Endothelial cell (in vitro differentiated cells): ENCODE results near the gene APPL2. TPM values are rescaled to one million over a fixed set of nuclear protein-coding genes. Genes with fewer than 3 reads are reported as not detected.

Experiments
- DNase-seq: peaks from one replicate; pipeline ENCODE4 v3.0.0; 2021; ENCODE audit warnings: low spot score
- H3K27ac Mint-ChIP-seq: one replicate; pipeline ENCODE4 v1.8.0; 2021; ENCODE audit warnings: mixed read lengths, inconsistent platforms; ENCODE audit not compliant: unreplicated experiment
- H3K27me3 Mint-ChIP-seq: one replicate; pipeline ENCODE4 v1.8.0; 2021; ENCODE audit warnings: mild to moderate bottlenecking, moderate library complexity, mixed read lengths, inconsistent platforms; ENCODE audit not compliant: unreplicated experiment
- H3K36me3 Mint-ChIP-seq: one replicate; pipeline ENCODE4 v1.8.0; 2021; ENCODE audit warnings: mild to moderate bottlenecking, low read depth, mixed read lengths, inconsistent platforms; ENCODE audit not compliant: unreplicated experiment
- H3K4me1 Mint-ChIP-seq: one replicate; pipeline ENCODE4 v1.8.0; 2021; ENCODE audit warnings: mild to moderate bottlenecking, mixed read lengths, inconsistent platforms; ENCODE audit not compliant: unreplicated experiment
- H3K4me3 Mint-ChIP-seq: one replicate; pipeline ENCODE4 v1.8.0; 2021; ENCODE audit warnings: mild to moderate bottlenecking, mixed read lengths, inconsistent platforms; ENCODE audit not compliant: unreplicated experiment
- H3K9me3 Mint-ChIP-seq: one replicate; pipeline ENCODE4 v1.8.0; 2021; ENCODE audit warnings: mixed read lengths, inconsistent platforms; ENCODE audit not compliant: unreplicated experiment
- total RNA-seq: library from RNA; stranded (reverse); fragmentation: NEBNext Ultra II Directional; extraction: Animal tissue kit (Norgen Biotek cat#: 25700); gene quantifications from one replicate; pipeline ENCODE4 v1.2.1, GENCODE V29; 2021; ENCODE audit not compliant: unreplicated experiment
- TF ChIP-seq, protein P1 (sequence below): fragments of 200-600 bp; sonication (generic); IDR thresholded peaks from one replicate; pipeline ENCODE4 v1.5.0; 2021; ENCODE audit warnings: antibody characterized with exemption; ENCODE audit not compliant: unreplicated experiment

The APPL2 gene
- total RNA-seq, 1 donor from 2014 or later = 44.7 TPM

DNA sequence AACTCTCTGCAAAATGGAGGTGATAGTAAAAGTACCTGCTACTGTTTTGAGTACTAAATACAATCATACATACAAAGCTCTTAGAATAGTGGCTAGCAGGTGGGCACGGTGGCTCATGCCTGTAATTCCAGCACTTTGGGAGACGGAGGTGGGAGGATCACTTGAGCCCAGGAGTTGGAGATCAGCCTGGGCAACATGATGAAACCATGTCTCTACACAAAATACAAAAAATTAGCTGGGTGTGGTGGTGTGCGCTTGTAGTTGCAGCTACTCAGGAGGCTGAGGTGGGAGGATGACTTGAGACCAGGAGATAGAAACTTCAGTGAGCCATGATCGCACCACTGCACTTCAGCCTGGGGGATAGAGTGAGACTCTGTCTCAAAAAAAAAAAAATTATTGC is 28.8 kb upstream of the APPL2 start:
- DNase-seq = no peak
- TF ChIP-seq, protein P1, sequence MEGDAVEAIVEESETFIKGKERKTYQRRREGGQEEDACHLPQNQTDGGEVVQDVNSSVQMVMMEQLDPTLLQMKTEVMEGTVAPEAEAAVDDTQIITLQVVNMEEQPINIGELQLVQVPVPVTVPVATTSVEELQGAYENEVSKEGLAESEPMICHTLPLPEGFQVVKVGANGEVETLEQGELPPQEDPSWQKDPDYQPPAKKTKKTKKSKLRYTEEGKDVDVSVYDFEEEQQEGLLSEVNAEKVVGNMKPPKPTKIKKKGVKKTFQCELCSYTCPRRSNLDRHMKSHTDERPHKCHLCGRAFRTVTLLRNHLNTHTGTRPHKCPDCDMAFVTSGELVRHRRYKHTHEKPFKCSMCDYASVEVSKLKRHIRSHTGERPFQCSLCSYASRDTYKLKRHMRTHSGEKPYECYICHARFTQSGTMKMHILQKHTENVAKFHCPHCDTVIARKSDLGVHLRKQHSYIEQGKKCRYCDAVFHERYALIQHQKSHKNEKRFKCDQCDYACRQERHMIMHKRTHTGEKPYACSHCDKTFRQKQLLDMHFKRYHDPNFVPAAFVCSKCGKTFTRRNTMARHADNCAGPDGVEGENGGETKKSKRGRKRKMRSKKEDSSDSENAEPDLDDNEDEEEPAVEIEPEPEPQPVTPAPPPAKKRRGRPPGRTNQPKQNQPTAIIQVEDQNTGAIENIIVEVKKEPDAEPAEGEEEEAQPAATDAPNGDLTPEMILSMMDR = no peak
- no peaks in the 10 kb centered on the region for H3K9me3 Mint-ChIP-seq

DNA sequence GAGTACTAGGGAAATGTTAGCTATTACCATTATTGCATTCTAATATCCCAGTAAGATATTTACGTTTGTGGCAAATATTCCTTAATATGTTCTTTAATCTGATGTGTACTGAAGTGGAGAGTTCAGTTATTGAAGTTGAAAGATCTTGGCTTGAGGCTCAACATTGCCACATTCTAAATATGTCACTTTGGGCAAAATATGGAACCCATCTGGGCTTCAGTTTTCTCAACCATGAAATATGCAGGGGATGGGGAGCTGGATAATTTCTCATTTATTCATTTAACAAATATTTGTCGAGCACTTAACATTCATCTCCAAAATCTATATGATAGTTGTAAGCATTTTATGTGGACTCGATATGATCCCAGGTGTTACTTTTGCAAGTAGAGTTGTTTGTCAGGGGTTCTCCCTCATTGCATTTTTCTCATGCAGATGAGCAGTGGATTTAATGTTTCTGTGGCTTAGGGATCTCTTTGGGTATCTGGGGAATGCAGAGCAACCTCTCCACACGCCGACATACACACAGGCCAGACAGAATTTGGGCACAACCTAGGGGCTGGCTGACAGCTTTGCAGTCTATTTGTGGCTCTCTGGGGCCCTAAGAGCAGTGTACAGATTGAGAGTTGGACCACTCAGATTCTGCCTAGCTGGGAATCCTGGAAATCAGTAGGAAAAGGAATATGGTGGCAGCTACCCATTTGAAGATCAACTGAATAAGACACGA is 26.6 kb upstream of the APPL2 start:
- Mint-ChIP-seq H3K27me3 (no peaks in the 10 kb centered on the region), H3K4me3 (no peak overlapping the region), H3K27ac (no peak overlapping the region), H3K4me1 (peaks cover 2% of the 10 kb centered on the region), H3K9me3 (no peaks in the 10 kb centered on the region), H3K36me3 (no peaks in the 10 kb centered on the region)
- DNase-seq = no peak
- TF ChIP-seq, protein P1 = no peak

More for the DNA sequence above, 28.8 kb upstream of the APPL2 start:
- H3K27me3 Mint-ChIP-seq = no peaks in the 10 kb centered on the region
- no peak overlapping the region for H3K27ac Mint-ChIP-seq
- H3K4me1 Mint-ChIP-seq = peaks cover 2% of the 10 kb centered on the region
- no peak overlapping the region for H3K4me3 Mint-ChIP-seq
- no peaks in the 10 kb centered on the region for H3K36me3 Mint-ChIP-seq

DNA sequence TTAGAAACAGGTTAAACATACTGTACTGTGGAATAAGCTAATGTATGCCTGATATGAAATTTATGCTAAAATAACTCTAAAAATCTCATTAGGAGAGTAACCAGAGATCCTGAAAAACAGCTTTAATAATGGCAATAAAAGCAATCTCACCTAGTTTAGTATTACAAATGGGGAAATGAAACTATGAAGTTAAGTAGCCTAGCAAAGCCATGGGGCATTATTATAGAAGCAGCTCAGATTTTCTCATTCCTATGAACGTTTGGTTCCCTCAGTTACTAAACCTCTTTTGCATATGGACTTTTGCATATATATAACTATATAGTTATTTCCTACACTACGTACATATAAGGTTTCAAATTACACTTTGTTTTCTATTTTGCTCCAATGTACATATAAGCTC is 25.0 kb upstream of the APPL2 start:
- H3K4me1 Mint-ChIP-seq = peaks cover 2% of the 10 kb centered on the region
- no peaks in the 10 kb centered on the region for H3K36me3 Mint-ChIP-seq
- H3K9me3 Mint-ChIP-seq = no peaks in the 10 kb centered on the region
- TF ChIP-seq, protein P1 = no peak
- no peak for DNase-seq
- H3K4me3 Mint-ChIP-seq = no peak overlapping the region
- no peak overlapping the region for H3K27ac Mint-ChIP-seq
- H3K27me3 Mint-ChIP-seq = no peaks in the 10 kb centered on the region

DNA sequence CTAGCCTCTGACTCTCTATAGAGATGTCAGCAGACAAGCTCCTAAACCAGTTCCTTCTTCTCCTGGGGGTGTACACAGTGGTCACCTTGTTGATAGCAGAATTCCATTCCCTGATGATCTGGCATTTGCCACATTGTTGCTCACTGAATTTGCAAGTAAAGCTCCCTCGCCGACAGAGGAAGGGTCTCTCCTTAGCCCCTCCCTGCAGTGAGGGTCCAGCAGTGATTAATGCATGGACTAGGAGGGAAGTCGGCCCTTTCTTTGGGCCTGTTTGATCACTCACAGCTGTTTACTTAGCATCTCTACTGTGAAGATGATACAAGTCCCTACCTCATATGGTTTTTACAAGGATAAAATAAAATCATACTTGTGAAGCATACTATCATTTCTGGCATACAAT is 23.3 kb upstream of the APPL2 start:
- no peaks in the 10 kb centered on the region for H3K36me3 Mint-ChIP-seq
- peaks cover under 1% of the 10 kb centered on the region for H3K27me3 Mint-ChIP-seq
- H3K27ac Mint-ChIP-seq = no peak overlapping the region
- H3K9me3 Mint-ChIP-seq = no peaks in the 10 kb centered on the region
- no peak for DNase-seq
- H3K4me1 Mint-ChIP-seq = peaks cover 4% of the 10 kb centered on the region
- no peak overlapping the region for H3K4me3 Mint-ChIP-seq
- TF ChIP-seq, protein P1 = no peak

DNA sequence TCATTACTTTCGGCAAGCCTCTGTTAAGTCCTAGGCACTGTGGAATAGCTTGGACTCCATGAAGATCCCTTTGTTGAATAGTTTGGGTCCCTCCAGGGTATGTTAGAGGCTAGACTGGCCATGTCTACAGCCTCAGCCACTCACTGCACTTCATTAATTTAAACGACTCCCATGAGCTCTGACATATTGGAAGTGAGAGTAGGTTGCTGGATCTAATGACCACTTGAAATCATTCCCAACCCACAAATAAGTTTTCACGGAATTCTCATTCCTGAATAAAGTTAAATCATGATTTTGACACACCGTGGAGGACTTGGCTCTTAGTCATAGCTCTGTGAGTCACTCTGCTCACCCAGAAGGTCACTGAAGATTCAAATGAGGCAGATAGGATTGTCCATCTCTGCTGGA is 21.4 kb upstream of the APPL2 start:
- Mint-ChIP-seq H3K27ac (no peak overlapping the region), H3K36me3 (no peaks in the 10 kb centered on the region), H3K4me3 (no peak overlapping the region), H3K27me3 (peaks cover 3% of the 10 kb centered on the region), H3K4me1 (peaks cover 4% of the 10 kb centered on the region), H3K9me3 (no peaks in the 10 kb centered on the region)
- TF ChIP-seq, protein P1 = no peak
- no peak for DNase-seq
